H1 (cell line): Measurements from ENCODE around the gene MOV10L1. TPM values are rescaled to one million over a fixed set of nuclear protein-coding genes. Genes with fewer than 3 reads are reported as not detected.

ENCODE experiments used
- CTCF ChIA-PET: fragments of 300-600 bp; sonication (Branson Sonifier 250); formaldehyde crosslinking; loops from one replicate; lab custom pipeline; 2021; ENCODE audit not compliant: partially characterized antibody; lab: Charles Lee
- POLR2A ChIA-PET: fragments of 300-600 bp; sonication (Branson Sonifier 250); formaldehyde crosslinking; loops from one replicate; lab custom pipeline; 2021; ENCODE audit warnings: inconsistent platforms; ENCODE audit not compliant: partially characterized antibody; lab: Charles Lee
- DNase-seq, 2 experiments: peaks; one replicate each; pipeline versions ENCODE4 v3.0.0 to v3.0.0-alpha.2; 2010 to 2022; ENCODE audit warnings: low spot score in 2 of 2, low read depth in 1 of 2, mixed read lengths in 1 of 2
- FAIRE-seq: peaks from 2 replicates; lab custom pipeline; 2011; peaks lifted over from hg19 to GRCh38; lab: Jason Lieb, UNC
- H2AFZ ChIP-seq: 2 replicates; pipeline ENCODE4 v1.8.1; 2012; ENCODE audit warnings: low read length, inconsistent platforms
- H2AK5ac ChIP-seq: 2 replicates; pipeline ENCODE4 v1.6.1; 2013; ENCODE audit warnings: low read depth, low read length
- H2BK120ac ChIP-seq: replicated peaks from 2 replicates; pipeline ENCODE3; 2013; ENCODE audit warnings: low read depth, low read length, inconsistent platforms
- H2BK12ac ChIP-seq: 2 replicates; pipeline ENCODE4 v1.6.1; 2013; ENCODE audit warnings: low read depth, low read length
- H2BK15ac ChIP-seq: 2 replicates; pipeline ENCODE4 v1.6.1; 2013; ENCODE audit warnings: low read length
- H2BK20ac ChIP-seq: 2 replicates; pipeline ENCODE4 v1.6.1; 2013; ENCODE audit warnings: low read length
- H2BK5ac ChIP-seq: 2 replicates; pipeline ENCODE4 v1.6.1; 2013; ENCODE audit warnings: low read depth, low read length
- H3K14ac ChIP-seq: 2 replicates; pipeline ENCODE4 v1.6.1; 2013; ENCODE audit warnings: inconsistent platforms; ENCODE audit not compliant: insufficient read length
- H3K18ac ChIP-seq: 2 replicates; pipeline ENCODE4 v1.6.1; 2013; ENCODE audit warnings: low read length; ENCODE audit errors: extremely low read depth
- H3K23ac ChIP-seq: 2 replicates; pipeline ENCODE4 v1.6.1; 2013; ENCODE audit warnings: inconsistent platforms; ENCODE audit not compliant: insufficient read length
- H3K23me2 ChIP-seq: 2 replicates; pipeline ENCODE4 v1.6.1; 2013; ENCODE audit warnings: low read depth, low read length
- H3K27ac ChIP-seq: 2 replicates; pipeline ENCODE4 v1.6.1; 2011; ENCODE audit warnings: low read depth, low read length, inconsistent platforms
- H3K27me3 ChIP-seq, 4 experiments: replicated peaks in 1 of 4; 1 replicate in 1 of 4; 2 replicates in 3 of 4; pipeline versions ENCODE4 v1.6.1 to v1.8.1; 2011 to 2013; ENCODE audit warnings: low read length in 3 of 4, mild to moderate bottlenecking in 3 of 4, inconsistent platforms in 2 of 4, mixed read lengths in 2 of 4, moderate library complexity in 1 of 4; ENCODE audit not compliant: control insufficient read depth in 3 of 4, insufficient read depth in 3 of 4; ENCODE audit errors: extremely low read depth in 1 of 4
- H3K36me3 ChIP-seq, 4 experiments: 2 replicates each; pipeline versions ENCODE4 v1.6.1 to v1.8.1; 2011 to 2013; ENCODE audit warnings: mild to moderate bottlenecking in 4 of 4, low read length in 3 of 4, moderate library complexity in 2 of 4, control low read depth in 1 of 4, inconsistent platforms in 1 of 4; ENCODE audit not compliant: insufficient read depth in 4 of 4, control insufficient read depth in 2 of 4
- H3K4ac ChIP-seq: replicated peaks from 2 replicates; pipeline ENCODE3; 2013; ENCODE audit warnings: low read length, low read depth, mixed read lengths, inconsistent platforms; ENCODE audit not compliant: insufficient read length
- H3K4me1 ChIP-seq, 4 experiments: replicated peaks in 1 of 4; 1 replicate in 1 of 4; 2 replicates in 3 of 4; pipeline versions ENCODE4 v1.6.1 to v1.8.1; 2011 to 2013; ENCODE audit warnings: low read length in 3 of 4, inconsistent platforms in 2 of 4, mixed read lengths in 1 of 4; ENCODE audit not compliant: insufficient read depth in 4 of 4, control insufficient read depth in 3 of 4
- H3K4me2 ChIP-seq, 2 experiments: 2 replicates each; pipeline versions ENCODE4 v1.6.1 to v1.8.1; 2011 to 2013; ENCODE audit warnings: low read depth in 2 of 2, low read length in 2 of 2, control low read depth in 1 of 2, inconsistent platforms in 1 of 2, mild to moderate bottlenecking in 1 of 2; ENCODE audit not compliant: insufficient read depth in 1 of 2
- H3K4me3 ChIP-seq, 4 experiments: fragments of 200-600, 300-600 bp in 1 of 4; sonication (generic), shearing (Covaris generic), sonication (Bioruptor Twin) in 1 of 4; 2 replicates each; pipeline versions ENCODE4 v1.5.1 to v1.8.1; 2011 to 2016; ENCODE audit warnings: low read length in 4 of 4, low read depth in 3 of 4, control low read depth in 2 of 4, inconsistent platforms in 2 of 4, mild to moderate bottlenecking in 2 of 4, mixed read lengths in 1 of 4, moderate library complexity in 1 of 4; ENCODE audit not compliant: insufficient read depth in 2 of 4; ENCODE audit errors: extremely low read depth in 1 of 4
- H3K56ac ChIP-seq: replicated peaks from 2 replicates; pipeline ENCODE3; 2013; ENCODE audit warnings: low read depth, mild to moderate bottlenecking, mixed read lengths, low read length, inconsistent platforms; ENCODE audit not compliant: insufficient read length
- H3K79me1 ChIP-seq: 2 replicates; pipeline ENCODE4 v1.6.1; 2013; ENCODE audit warnings: low read depth, low read length, control low read depth
- H3K79me2 ChIP-seq, 2 experiments: 2 replicates each; pipeline versions ENCODE4 v1.6.1 to v1.8.1; 2012 to 2013; ENCODE audit warnings: low read length in 2 of 2, mild to moderate bottlenecking in 2 of 2, inconsistent platforms in 1 of 2; ENCODE audit not compliant: insufficient read depth in 2 of 2, control insufficient read depth in 1 of 2
- H3K9ac ChIP-seq, 4 experiments: replicated peaks in 1 of 4; 1 replicate in 1 of 4; 2 replicates in 3 of 4; pipeline versions ENCODE4 v1.6.1 to v1.8.1; 2011 to 2013; ENCODE audit warnings: low read depth in 3 of 4, low read length in 3 of 4, control low read depth in 2 of 4, mild to moderate bottlenecking in 2 of 4, moderate library complexity in 2 of 4, inconsistent platforms in 1 of 4; ENCODE audit errors: extremely low read depth in 1 of 4
- H3K9me3 ChIP-seq, 2 experiments: 2 replicates each; pipeline versions ENCODE4 v1.6.1 to v1.8.1; 2012 to 2013; ENCODE audit warnings: mild to moderate bottlenecking in 2 of 2, moderate library complexity in 2 of 2, control low read depth in 1 of 2, inconsistent platforms in 1 of 2, low read depth in 1 of 2, low read length in 1 of 2, mixed read lengths in 1 of 2; ENCODE audit not compliant: insufficient read depth in 2 of 2
- H4K20me1 ChIP-seq, 2 experiments: replicated peaks in 1 of 2; 2 replicates each; pipeline versions ENCODE3 to v1.8.1; 2011 to 2013; ENCODE audit warnings: inconsistent platforms in 2 of 2, low read length in 2 of 2, mild to moderate bottlenecking in 1 of 2; ENCODE audit not compliant: insufficient read depth in 2 of 2, control insufficient read depth in 1 of 2
- H4K5ac ChIP-seq: 2 replicates; pipeline ENCODE4 v1.6.1; 2013; ENCODE audit warnings: low read length, low read depth, mixed read lengths, inconsistent platforms; ENCODE audit not compliant: insufficient read length
- H4K8ac ChIP-seq: 2 replicates; pipeline ENCODE4 v1.8.0; 2013; ENCODE audit warnings: mild to moderate bottlenecking, moderate library complexity, low read length, inconsistent platforms; ENCODE audit not compliant: insufficient read depth; ENCODE audit errors: extremely low read depth
- H4K91ac ChIP-seq: replicated peaks from 2 replicates; pipeline ENCODE3; 2013; ENCODE audit warnings: low read length, mixed read lengths, inconsistent platforms; ENCODE audit not compliant: insufficient read length
- ASH2L ChIP-seq: fragments of 200-600, 300-600 bp; sonication (generic); IDR thresholded peaks from one replicate; pipeline ENCODE4 v1.7.1; 2017; ENCODE audit warnings: low read length
- CBX8 ChIP-seq: fragments of 300-800, 300-1000 bp; sonication (generic); IDR thresholded peaks from 2 replicates; pipeline ENCODE4 v1.7.1; 2016; ENCODE audit warnings: low read depth, low read length, borderline replicate concordance
- CTCF ChIP-seq, 3 experiments: IDR thresholded peaks; 1 replicate in 2 of 3; 2 replicates in 1 of 3; pipeline versions ENCODE4 v1.5.1 to v1.6.1; 2011; ENCODE audit warnings: low read length in 3 of 3, mild to moderate bottlenecking in 3 of 3, inconsistent platforms in 2 of 3, low read depth in 1 of 3, moderate library complexity in 1 of 3; ENCODE audit not compliant: insufficient read depth in 1 of 3; ENCODE audit errors: control extremely low read depth in 1 of 3
- GTF2F1 ChIP-seq: IDR thresholded peaks from 2 replicates; pipeline ENCODE4 v1.6.1; 2012; ENCODE audit warnings: low read depth, low read length, improper control_type of control experiment, borderline replicate concordance
- KDM4A ChIP-seq: IDR thresholded peaks from one replicate; pipeline ENCODE4 v1.7.1; 2012; ENCODE audit warnings: low read depth, mild to moderate bottlenecking, moderate library complexity, low read length, inconsistent platforms; ENCODE audit not compliant: severe bottlenecking
- NANOG ChIP-seq: IDR thresholded peaks from 2 replicates; pipeline ENCODE4 v1.6.1; 2011; ENCODE audit warnings: low read length, low read depth, mild to moderate bottlenecking, inconsistent platforms; ENCODE audit not compliant: insufficient read depth, poor library complexity, severe bottlenecking
- RBBP5 ChIP-seq: IDR thresholded peaks from 2 replicates; pipeline ENCODE4 v1.7.1; 2012; ENCODE audit warnings: low read depth, mild to moderate bottlenecking, inconsistent platforms, low read length, moderate library complexity, borderline replicate concordance
- SAP30 ChIP-seq: fragments of 300-600 bp; sonication (generic); IDR thresholded peaks from 2 replicates; pipeline ENCODE4 v1.7.1; 2012; ENCODE audit warnings: low read length, moderate library complexity, mild to moderate bottlenecking, inconsistent platforms; ENCODE audit not compliant: insufficient read depth, insufficient replicate concordance
- SP1 ChIP-seq: IDR thresholded peaks from 2 replicates; pipeline ENCODE4 v1.6.1; 2011; ENCODE audit warnings: low read depth, low read length
- SP4 ChIP-seq: IDR thresholded peaks from 2 replicates; pipeline ENCODE4 v1.6.1; 2012; ENCODE audit warnings: low read length, inconsistent platforms
- TAF7 ChIP-seq: optimal IDR thresholded peaks from 2 replicates; pipeline ENCODE3; 2011; ENCODE audit warnings: low read depth, mild to moderate bottlenecking, inconsistent platforms, low read length, moderate library complexity, borderline replicate concordance
- ZNF274 ChIP-seq: IDR thresholded peaks from 2 replicates; pipeline ENCODE4 v1.7.0; 2012; ENCODE audit warnings: low read length, borderline replicate concordance; ENCODE audit errors: extremely low read depth
- WGBS, 2 experiments: shearing (Covaris generic) in 1 of 2; methylation state at CpG; one replicate each; pipeline versions ENCODE4 v1.1.6 to v1.1.7; 2013 to 2015; ENCODE audit warnings: low lambda C conversion rate in 2 of 2, mixed read lengths in 2 of 2, inconsistent platforms in 1 of 2, low coverage in 1 of 2, missing lambda C conversion rate in 1 of 2; ENCODE audit not compliant: insufficient replicate concordance in 2 of 2, insufficient coverage in 1 of 2, insufficient read length in 1 of 2; ENCODE audit errors: extremely low coverage in 1 of 2, missing lambda C conversion rate in 1 of 2; 5-methylcytosine and 5-hydroxymethylcytosine counted together
- polyA plus RNA-seq, 7 experiments: library from polyadenylated mRNA; depleted of rRNA in 3 of 7; stranded (reverse) in 5 of 7; unstranded in 2 of 7; fragments of >200 nt in 5 of 7; fragments of 200-250 nt in 2 of 7; gene quantifications; 1 replicate in 5 of 7; 2 replicates in 1 of 7; 4 replicates in 1 of 7; pipeline versions ENCODE4 v1.2.1 to v1.2.3, GENCODE V29; 2011 to 2013; ENCODE audit warnings: missing spikeins in 2 of 7, mixed read lengths in 2 of 7
- total RNA-seq: library from RNA; stranded (reverse); fragmentation: NEBNext Ultra II Directional; extraction: Animal tissue kit (Norgen Biotek cat#: 25700); gene quantifications from 2 replicates; pipeline ENCODE4 v1.2.1, GENCODE V29; 2021

Gene MOV10L1
- total and polyA plus RNA-seq, 2 of the 8 experiments (the other 6 are each of a cell fraction or from before 2014, with no cell fraction given), result 0.32 TPM; not detected in 1

GRCh38 chr22:50134481-50134880 lies 44.7 kb downstream of the MOV10L1 start:
- H4K91ac ChIP-seq, result no peak overlapping the region
- H3K23me2 ChIP-seq, result no peaks in the 10 kb centered on the region
- H3K4ac ChIP-seq, result no peak overlapping the region
- no peaks in the 10 kb centered on the region for H3K9me3 ChIP-seq
- H2BK12ac ChIP-seq, result no peak overlapping the region
- no peak overlapping the region for H3K56ac ChIP-seq
- no peak overlapping the region for H2BK5ac ChIP-seq
- 78% methylated on average over 10 of the region's 10 CpGs; no CpG with 5 or more reads in 1 of the 2 experiments for WGBS, 2 experiments
- no peaks in the 10 kb centered on the region for H3K36me3 ChIP-seq
- H4K5ac ChIP-seq, result no peak overlapping the region
- CTCF ChIA-PET, result no interaction called here
- no peaks in the 10 kb centered on the region for H3K27me3 ChIP-seq
- no peak for DNase-seq
- H3K79me2 ChIP-seq, result no peaks in the 10 kb centered on the region
- H3K9ac ChIP-seq, result no peak overlapping the region
- H3K23ac ChIP-seq, result no peak overlapping the region
- POLR2A ChIA-PET, result interaction anchor here (0.7 kb wide), 1 partner anchor 429 kb away, joined by 4 read pairs; no protein-coding TSS in a partner anchor
- H4K8ac ChIP-seq, result peak overlapping the region; percentile 68; the same call in 1 of the 2 replicates
- H2AFZ ChIP-seq, result no peak overlapping the region
- no peak overlapping the region for H2BK15ac ChIP-seq
- no peak for FAIRE-seq
- no peaks in the 10 kb centered on the region for H3K4me1 ChIP-seq
- H3K79me1 ChIP-seq, result no peaks in the 10 kb centered on the region
- H3K18ac ChIP-seq, result no peak overlapping the region
- H2BK20ac ChIP-seq, result no peak overlapping the region
- no peaks in the 10 kb centered on the region for H4K20me1 ChIP-seq
- no peak overlapping the region for H3K27ac ChIP-seq
- no peak overlapping the region for H3K4me2 ChIP-seq
- no peak overlapping the region for H2BK120ac ChIP-seq
- no peak overlapping the region for H3K14ac ChIP-seq
- no peak overlapping the region for H3K4me3 ChIP-seq
- no peak overlapping the region for H2AK5ac ChIP-seq
- TF ChIP-seq ZNF274, result no peak
- no peak for TF ChIP-seq ASH2L
- no peak for TF ChIP-seq NANOG
- no peak for TF ChIP-seq GTF2F1
- no peak for TF ChIP-seq SAP30
- TF ChIP-seq KDM4A, result no peak
- no peak for TF ChIP-seq CTCF (IDR thresholded peaks at IDR 0.05; ENCODE audit: control extremely low read depth in 1 of 3, insufficient read depth in 1 of 3, low read depth in 1 of 3, low read length in 3 of 3)
- no peak for TF ChIP-seq TAF7
- no peak for TF ChIP-seq SP4
- TF ChIP-seq RBBP5, result no peak
- TF ChIP-seq SP1, result no peak
- no peak for TF ChIP-seq CBX8
